ENCODE results near the gene LYPD6B.

- TF ChIP-seq, protein P1, sequence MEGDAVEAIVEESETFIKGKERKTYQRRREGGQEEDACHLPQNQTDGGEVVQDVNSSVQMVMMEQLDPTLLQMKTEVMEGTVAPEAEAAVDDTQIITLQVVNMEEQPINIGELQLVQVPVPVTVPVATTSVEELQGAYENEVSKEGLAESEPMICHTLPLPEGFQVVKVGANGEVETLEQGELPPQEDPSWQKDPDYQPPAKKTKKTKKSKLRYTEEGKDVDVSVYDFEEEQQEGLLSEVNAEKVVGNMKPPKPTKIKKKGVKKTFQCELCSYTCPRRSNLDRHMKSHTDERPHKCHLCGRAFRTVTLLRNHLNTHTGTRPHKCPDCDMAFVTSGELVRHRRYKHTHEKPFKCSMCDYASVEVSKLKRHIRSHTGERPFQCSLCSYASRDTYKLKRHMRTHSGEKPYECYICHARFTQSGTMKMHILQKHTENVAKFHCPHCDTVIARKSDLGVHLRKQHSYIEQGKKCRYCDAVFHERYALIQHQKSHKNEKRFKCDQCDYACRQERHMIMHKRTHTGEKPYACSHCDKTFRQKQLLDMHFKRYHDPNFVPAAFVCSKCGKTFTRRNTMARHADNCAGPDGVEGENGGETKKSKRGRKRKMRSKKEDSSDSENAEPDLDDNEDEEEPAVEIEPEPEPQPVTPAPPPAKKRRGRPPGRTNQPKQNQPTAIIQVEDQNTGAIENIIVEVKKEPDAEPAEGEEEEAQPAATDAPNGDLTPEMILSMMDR (IDR thresholded peaks at IDR 0.05; ENCODE audit: extremely low read depth in 1 of 2, insufficient read depth in 1 of 2, low read depth in 1 of 2, low read length in 2 of 2), result no peak
- no peak for TF ChIP-seq POLR2A (IDR thresholded peaks at IDR 0.05; ENCODE audit: low read depth, low read length)
- TF ChIP-seq POLR2AphosphoS5 (IDR thresholded peaks at IDR 0.05; ENCODE audit: insufficient read depth, low read depth, low read length), result no peak
- TF ChIP-seq EZH2 (IDR thresholded peaks at IDR 0.05; ENCODE audit: borderline replicate concordance, low read depth, low read length, severe bottlenecking), result no peak
- no peak for TF ChIP-seq MYC (IDR thresholded peaks at IDR 0.05; ENCODE audit: low read depth, low read length)
- TF ChIP-seq MAX (IDR thresholded peaks at IDR 0.05; ENCODE audit: insufficient read depth, insufficient read length), result no peak
These were observed 44.2 kb downstream of the LYPD6B start for GRCh38 chr2:149082735-149083134.

Measured in endothelial cell of umbilical vein (primary cell).